CD8-positive, alpha-beta memory T cell (primary cell): ENCODE results near the gene CNOT2. TPM values are rescaled to one million over a fixed set of nuclear protein-coding genes. Genes with fewer than 3 reads are reported as not detected.

Experiments used
- CTCF ChIA-PET: fragments of 350-600 bp; sonication (Branson Sonifier 250); formaldehyde crosslinking; loops from one replicate; lab custom pipeline; 2021; ENCODE audit warnings: antibody characterized with exemption; lab: Charles Lee
- POLR2A ChIA-PET: fragments of 350-600 bp; sonication (Branson Sonifier 250); formaldehyde crosslinking; loops from one replicate; lab custom pipeline; 2021; ENCODE audit warnings: antibody characterized with exemption; lab: Charles Lee
- DNase-seq, 5 donors: peaks; one replicate each; pipeline versions ENCODE4 v3.0.0 to v3.0.0-alpha.2; 2020 to 2022; ENCODE audit warnings: mixed read lengths in 1 of 5
- H3K27ac ChIP-seq: one replicate; pipeline ENCODE4 v1.7.0; 2013; ENCODE audit warnings: low read depth, mild to moderate bottlenecking, low read length, moderate library complexity
- H3K27me3 ChIP-seq: 2 replicates; pipeline ENCODE4 v1.7.0; 2013; ENCODE audit warnings: low read length, mild to moderate bottlenecking; ENCODE audit not compliant: insufficient read depth, poor library complexity, severe bottlenecking
- H3K36me3 ChIP-seq: 2 replicates; pipeline ENCODE4 v1.7.0; 2013; ENCODE audit warnings: mild to moderate bottlenecking, low read length, moderate library complexity; ENCODE audit not compliant: insufficient read depth
- H3K4me1 ChIP-seq: 2 replicates; pipeline ENCODE4 v1.7.0; 2013; ENCODE audit warnings: mild to moderate bottlenecking, low read length, moderate library complexity; ENCODE audit not compliant: insufficient read depth
- H3K4me3 ChIP-seq: 2 replicates; pipeline ENCODE4 v1.7.0; 2013; ENCODE audit warnings: mild to moderate bottlenecking, low read length
- H3K9me3 ChIP-seq: 2 replicates; pipeline ENCODE4 v1.7.0; 2013; ENCODE audit warnings: mild to moderate bottlenecking, low read length
- H3K27ac Mint-ChIP-seq, 8 donors: one replicate each; pipeline ENCODE4 v1.8.0; 2020 to 2021; ENCODE audit warnings: mixed read lengths in 8 of 8, mild to moderate bottlenecking in 6 of 8, inconsistent platforms in 3 of 8, moderate library complexity in 3 of 8
- H3K27me3 Mint-ChIP-seq, 2 donors: one replicate each; pipeline ENCODE4 v1.8.0; 2020 to 2021; ENCODE audit warnings: mixed read lengths in 2 of 2, mild to moderate bottlenecking in 1 of 2, moderate library complexity in 1 of 2
- H3K36me3 Mint-ChIP-seq, 3 donors: one replicate each; pipeline ENCODE4 v1.8.0; 2020 to 2021; ENCODE audit warnings: mixed read lengths in 3 of 3, inconsistent platforms in 1 of 3, mild to moderate bottlenecking in 1 of 3
- H3K4me1 Mint-ChIP-seq, 3 donors: one replicate each; pipeline ENCODE4 v1.8.0; 2020 to 2021; ENCODE audit warnings: mixed read lengths in 3 of 3, inconsistent platforms in 1 of 3, mild to moderate bottlenecking in 1 of 3
- H3K4me3 Mint-ChIP-seq, 7 donors: one replicate each; pipeline ENCODE4 v1.8.0; 2020 to 2021; ENCODE audit warnings: mixed read lengths in 7 of 7, mild to moderate bottlenecking in 6 of 7, moderate library complexity in 4 of 7, inconsistent platforms in 2 of 7
- H3K9me3 Mint-ChIP-seq, 5 donors: one replicate each; pipeline ENCODE4 v1.8.0; 2020 to 2022; ENCODE audit warnings: mixed read lengths in 5 of 5, mild to moderate bottlenecking in 3 of 5, moderate library complexity in 2 of 5, inconsistent platforms in 1 of 5
- polyA plus RNA-seq: library from polyadenylated mRNA; unstranded; fragments of 300-500 nt; fragmentation: Illumina TruSeq; gene quantifications from one replicate; pipeline ENCODE4 v1.2.3, GENCODE V29; 2021
- total RNA-seq, 2 experiments: library from RNA; stranded (reverse); gene quantifications; one replicate each; pipeline ENCODE4 v1.2.3, GENCODE V29; 2021

The CNOT2 gene
- total and polyA plus RNA-seq, 3 experiments from 2014 or later = 70.5 to 118 (median 73.7) TPM

DNA sequence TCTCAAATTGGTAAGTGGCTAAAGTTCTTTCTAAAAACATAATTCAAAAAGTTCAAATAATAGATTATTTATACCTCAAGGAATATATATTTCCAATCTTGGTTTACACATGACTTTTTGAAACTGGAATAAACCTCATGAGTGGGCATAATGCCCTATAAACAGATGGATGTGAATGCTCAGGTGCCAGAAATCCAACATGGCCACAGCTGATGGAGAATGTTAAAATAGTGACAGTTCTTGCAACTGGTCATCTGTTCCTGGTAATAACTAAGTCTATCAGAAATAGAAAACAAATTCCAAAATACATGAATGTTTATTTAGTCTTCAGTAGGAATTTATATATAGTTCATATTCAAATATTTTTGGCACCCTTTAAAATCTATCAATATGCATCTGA lies 21.6 kb upstream of the CNOT2 start:
- Mint-ChIP-seq H3K4me1 (no peaks in the 10 kb centered on the region), H3K36me3 (peaks cover 2 to 9% (median 4%) of the 10 kb centered on the region in 3 donors), H3K9me3 (peaks cover 0 to 2% (median 0%) of the 10 kb centered on the region in 5 donors), H3K4me3 (no peak overlapping the region), H3K27ac (no peak overlapping the region), H3K27me3 (no peaks in the 10 kb centered on the region)
- CTCF ChIA-PET = no interaction called here
- H3K36me3 ChIP-seq = no peaks in the 10 kb centered on the region
- no peak overlapping the region for H3K27ac ChIP-seq
- H3K27me3 ChIP-seq = no peaks in the 10 kb centered on the region
- no peaks in the 10 kb centered on the region for H3K4me1 ChIP-seq
- H3K9me3 ChIP-seq = no peaks in the 10 kb centered on the region
- no peak overlapping the region for H3K4me3 ChIP-seq
- DNase-seq = no peak
- POLR2A ChIA-PET = no interaction called here

- POLR2A ChIA-PET = no interaction called here
- DNase-seq = no peak
- no peaks in the 10 kb centered on the region for H3K27me3 ChIP-seq
- Mint-ChIP-seq H3K36me3 (peaks cover 0 to 3% (median 0%) of the 10 kb centered on the region in 3 donors), H3K4me1 (peaks cover 0 to 1% (median 0%) of the 10 kb centered on the region in 3 donors), H3K27ac (no peak overlapping the region), H3K4me3 (no peak overlapping the region), H3K27me3 (no peaks in the 10 kb centered on the region), H3K9me3 (no peaks in the 10 kb centered on the region)
- no peaks in the 10 kb centered on the region for H3K9me3 ChIP-seq
- H3K4me3 ChIP-seq = no peak overlapping the region
- H3K4me1 ChIP-seq = no peaks in the 10 kb centered on the region
- CTCF ChIA-PET = no interaction called here
- H3K36me3 ChIP-seq = no peaks in the 10 kb centered on the region
- H3K27ac ChIP-seq = no peak overlapping the region
Measured at GRCh38 chr12:70227911-70228310, 15.3 kb upstream of the CNOT2 start.

- H3K27me3 ChIP-seq = no peaks in the 10 kb centered on the region
- no peak for DNase-seq
- POLR2A ChIA-PET = no interaction called here
- H3K4me3 ChIP-seq = no peak overlapping the region
- peaks cover 0 to 1% (median 0%) of the 10 kb centered on the region in 3 donors for H3K4me1 Mint-ChIP-seq
- H3K9me3 Mint-ChIP-seq = peaks cover 0 to 2% (median 0%) of the 10 kb centered on the region in 5 donors
- no peak overlapping the region for H3K4me3 Mint-ChIP-seq
- peak overlapping the region in 1 of 8 donors; percentile 58 for H3K27ac Mint-ChIP-seq
- H3K4me1 ChIP-seq = no peaks in the 10 kb centered on the region
- no peak overlapping the region for H3K27ac ChIP-seq
- H3K9me3 ChIP-seq = no peaks in the 10 kb centered on the region
- H3K27me3 Mint-ChIP-seq = no peaks in the 10 kb centered on the region
- CTCF ChIA-PET = interaction anchor here (1.7 kb wide), 1 partner anchor 9 kb away, joined by 6 read pairs; no protein-coding TSS in a partner anchor
- H3K36me3 ChIP-seq = no peaks in the 10 kb centered on the region
- H3K36me3 Mint-ChIP-seq = peaks cover 0 to 1% (median 0%) of the 10 kb centered on the region in 3 donors
Measured at GRCh38 chr12:70230934-70231606, 12.2 kb upstream of the CNOT2 start.

- Mint-ChIP-seq H3K36me3 (peaks cover 15 to 43% (median 18%) of the 10 kb centered on the region in 3 donors), H3K4me3 (no peak overlapping the region), H3K27me3 (no peaks in the 10 kb centered on the region), H3K9me3 (peaks cover 0 to 2% (median 0%) of the 10 kb centered on the region in 5 donors), H3K27ac (no peak overlapping the region), H3K4me1 (peaks cover 17 to 29% (median 29%) of the 10 kb centered on the region in 3 donors)
- ChIA-PET POLR2A (no interaction called here), CTCF (no interaction called here)
- Histone ChIP-seq H3K9me3 (no peaks in the 10 kb centered on the region), H3K27ac (no peak overlapping the region), H3K4me3 (no peak overlapping the region), H3K27me3 (no peaks in the 10 kb centered on the region), H3K36me3 (peaks cover 21% of the 10 kb centered on the region), H3K4me1 (peaks cover 15% of the 10 kb centered on the region)
- DNase-seq = no peak
Measured at GRCh38 chr12:70236990-70237389, 6.2 kb upstream of the CNOT2 start.

- Mint-ChIP-seq H3K36me3 (peaks cover 15 to 66% (median 18%) of the 10 kb centered on the region in 3 donors), H3K27me3 (peaks cover 0 to 2% of the 10 kb centered on the region in 2 donors), H3K9me3 (no peaks in the 10 kb centered on the region), H3K4me1 (peaks cover 41 to 58% (median 56%) of the 10 kb centered on the region in 3 donors), H3K27ac (peak overlapping the region in 7 of 8 donors; percentile 48 to 95 (median 77)), H3K4me3 (peak overlapping the region in 6 of 7 donors; percentile 1 to 93 (median 15))
- Histone ChIP-seq H3K4me1 (peaks cover 35% of the 10 kb centered on the region), H3K9me3 (no peaks in the 10 kb centered on the region), H3K36me3 (peaks cover 21% of the 10 kb centered on the region), H3K27me3 (no peaks in the 10 kb centered on the region), H3K27ac (no peak overlapping the region), H3K4me3 (no peak overlapping the region)
- peak in 1 of 5 donors; percentile 8 for DNase-seq
- ChIA-PET CTCF (interaction anchor here (1.4 kb wide), 1 partner anchor 9 kb away, joined by 6 read pairs; no protein-coding TSS in a partner anchor), POLR2A (no interaction called here)
Measured at GRCh38 chr12:70240673-70241072, 2.6 kb upstream of the CNOT2 start.

GRCh38 chr12:70241845-70242244 lies 1.4 kb upstream of the CNOT2 start:
- no peaks in the 10 kb centered on the region for H3K27me3 ChIP-seq
- DNase-seq = no peak
- H3K36me3 ChIP-seq = peaks cover 21% of the 10 kb centered on the region
- H3K4me1 Mint-ChIP-seq = peaks cover 53 to 69% (median 67%) of the 10 kb centered on the region in 3 donors
- ChIA-PET CTCF (no interaction called here), POLR2A (interaction anchor here (0.6 kb wide), 1 partner anchor 34 kb away, joined by 4 read pairs; no protein-coding TSS in a partner anchor)
- peak overlapping the region; percentile 70 for H3K4me3 ChIP-seq
- H3K27ac Mint-ChIP-seq = peak overlapping the region; percentile 68 to 99 (median 98)
- H3K4me3 Mint-ChIP-seq = peak overlapping the region; percentile 93 to 100 (median 97)
- no peaks in the 10 kb centered on the region for H3K9me3 Mint-ChIP-seq
- H3K4me1 ChIP-seq = peaks cover 46% of the 10 kb centered on the region
- H3K9me3 ChIP-seq = no peaks in the 10 kb centered on the region
- peaks cover 0 to 2% of the 10 kb centered on the region in 2 donors for H3K27me3 Mint-ChIP-seq
- peaks cover 15 to 69% (median 15%) of the 10 kb centered on the region in 3 donors for H3K36me3 Mint-ChIP-seq
- peak overlapping the region; percentile 97 for H3K27ac ChIP-seq

GRCh38 chr12:70243510-70244371 lies 508 bp downstream of the CNOT2 start:
- peaks cover 71 to 88% (median 86%) of the 10 kb centered on the region in 3 donors for H3K4me1 Mint-ChIP-seq
- DNase-seq = peak; percentile 66 to 80 (median 76)
- Histone ChIP-seq H3K27me3 (no peaks in the 10 kb centered on the region), H3K36me3 (peaks cover 12% of the 10 kb centered on the region), H3K27ac (peak overlapping the region; percentile 97), H3K9me3 (no peaks in the 10 kb centered on the region), H3K4me1 (peaks cover 65% of the 10 kb centered on the region), H3K4me3 (peak overlapping the region; percentile 98)
- H3K27me3 Mint-ChIP-seq = peaks cover 0 to 2% of the 10 kb centered on the region in 2 donors
- H3K36me3 Mint-ChIP-seq = peaks cover 6 to 71% (median 14%) of the 10 kb centered on the region in 3 donors
- H3K27ac Mint-ChIP-seq = peak overlapping the region; percentile 95 to 100 (median 100)
- no peaks in the 10 kb centered on the region for H3K9me3 Mint-ChIP-seq
- CTCF ChIA-PET = interaction anchor here (1.2 kb wide), 1 partner anchor 11 kb away, joined by 3 read pairs; no protein-coding TSS in a partner anchor
- peak overlapping the region; percentile 93 to 100 (median 97) for H3K4me3 Mint-ChIP-seq
- POLR2A ChIA-PET = interaction anchor here (0.6 to 1.3 kb wide), 6 partner anchors 12 to 1420 kb away, joined by 3 to 5 read pairs (median 3); partner anchors contain the start of genes KCNMB4, THAP2 and ZFC3H1
